Hypothalamus (tissue), 51 donors: Measurements from ENCODE around the gene G6PC3.
A peak's percentile ranks its signal among the peaks of the same experiment; 100 is the strongest.

Experiments
- DNase-seq, 51 donors: peaks; one replicate each; lab custom pipeline; 2025; lab: John Stamatoyannopoulos, UW

Gene G6PC3

DNA sequence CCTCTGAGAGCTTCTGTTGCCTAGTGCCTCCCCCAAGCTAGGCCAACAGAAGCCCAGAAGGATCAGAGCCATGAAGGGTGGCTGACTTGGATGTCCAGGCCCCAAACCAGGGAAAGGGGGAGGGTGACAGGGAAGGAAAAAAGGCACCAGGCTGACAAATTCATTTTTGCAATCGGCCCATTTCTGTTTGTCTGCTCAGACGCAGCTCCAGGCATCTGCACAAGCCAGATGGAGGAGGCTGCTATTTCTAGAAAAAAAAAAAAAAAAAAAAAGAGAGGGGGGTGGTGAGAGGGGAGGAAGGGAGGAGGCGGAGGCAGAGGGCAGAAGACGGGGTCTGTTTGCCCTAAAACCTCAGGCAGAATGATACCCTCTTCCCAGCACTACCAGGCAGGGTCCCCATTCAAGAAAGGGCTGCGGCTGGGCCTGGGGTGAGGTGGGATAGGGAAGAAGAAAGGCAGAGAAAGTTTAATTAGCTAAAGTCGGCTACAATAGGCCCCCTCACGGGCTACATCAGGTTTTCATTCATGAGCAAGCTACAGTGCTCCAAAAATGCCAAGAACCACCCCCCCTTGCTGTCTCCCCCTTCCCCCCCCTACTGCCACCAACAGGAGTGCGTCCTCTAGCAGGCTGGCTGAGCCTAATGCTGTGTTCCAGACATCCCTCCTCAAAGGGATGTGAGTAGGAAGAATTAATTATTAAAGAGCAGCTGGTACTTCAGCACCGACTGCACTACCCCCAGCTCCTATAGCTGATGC lies 50.5 kb downstream of the G6PC3 start:
- DNase-seq, result peak in 6 of 51 donors; percentile 5 to 43 (median 24)

DNA sequence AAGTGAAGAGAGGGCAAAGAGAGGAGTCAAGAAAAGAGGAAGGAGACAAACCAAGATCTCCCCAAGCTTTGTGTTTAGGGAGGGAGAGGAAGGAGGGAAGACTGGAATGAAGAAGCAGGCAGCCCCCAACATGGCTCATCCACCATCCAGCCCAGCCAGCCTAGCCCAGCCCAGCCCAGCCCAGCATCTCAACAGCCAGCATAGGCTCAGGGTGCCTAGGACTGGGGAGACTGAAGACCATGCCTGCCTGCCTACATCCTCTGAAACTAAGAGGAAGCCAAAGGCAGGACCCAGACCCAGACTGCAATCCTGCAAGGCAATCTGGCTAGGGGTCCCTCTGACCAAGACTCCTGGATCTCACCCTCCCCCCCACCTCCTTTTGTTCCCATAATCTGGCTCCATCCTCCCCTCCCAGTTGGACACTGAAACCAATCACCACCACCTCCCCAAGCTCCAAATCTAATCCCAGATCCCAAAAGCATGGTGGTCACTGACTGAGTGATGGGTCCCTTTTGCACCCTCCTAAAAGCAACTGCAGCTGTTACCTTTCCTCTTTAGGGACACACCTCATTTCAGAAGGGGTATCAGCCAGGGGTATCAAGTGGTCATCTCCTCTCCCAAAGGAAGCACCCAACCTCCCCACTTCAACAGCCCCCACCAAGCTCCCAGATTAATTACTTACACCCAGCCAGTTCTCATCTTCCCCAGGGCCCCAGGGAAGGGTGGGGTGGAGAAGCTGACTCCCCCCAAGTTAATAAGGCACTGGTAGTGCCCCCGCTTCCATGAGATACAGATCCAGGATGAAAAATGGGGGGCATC lies 51.7 kb downstream of the G6PC3 start:
- DNase-seq, result no peak

DNA sequence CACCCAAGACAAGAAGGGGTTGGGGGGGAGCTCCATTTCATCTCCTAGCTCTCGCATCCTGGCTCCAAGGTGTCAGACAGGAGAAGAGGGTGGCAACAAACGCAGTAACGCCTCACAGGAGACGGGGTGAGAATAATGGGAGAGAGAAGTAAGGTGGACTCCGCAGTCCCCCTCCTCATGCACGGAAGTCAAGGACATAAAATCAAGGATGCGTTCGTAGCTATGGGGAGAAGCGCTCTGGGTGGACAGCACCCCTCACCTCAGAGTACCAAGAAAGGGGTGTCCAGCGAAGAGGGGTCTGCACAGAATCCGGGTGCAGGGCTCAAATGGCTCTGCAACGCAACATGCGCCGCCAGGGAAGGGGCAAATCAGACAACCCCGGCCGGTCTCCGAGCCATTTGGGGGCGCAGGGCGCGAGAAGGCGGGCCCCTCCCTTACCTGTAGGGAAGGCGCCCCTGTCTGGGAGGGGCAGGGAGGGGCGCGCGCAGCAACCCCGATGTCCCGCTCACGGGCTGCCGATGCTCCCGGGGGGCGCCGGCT lies 52.4 kb downstream of the G6PC3 start:
- peak in 3 of 51 donors; percentile 29 to 35 (median 34) for DNase-seq

DNA sequence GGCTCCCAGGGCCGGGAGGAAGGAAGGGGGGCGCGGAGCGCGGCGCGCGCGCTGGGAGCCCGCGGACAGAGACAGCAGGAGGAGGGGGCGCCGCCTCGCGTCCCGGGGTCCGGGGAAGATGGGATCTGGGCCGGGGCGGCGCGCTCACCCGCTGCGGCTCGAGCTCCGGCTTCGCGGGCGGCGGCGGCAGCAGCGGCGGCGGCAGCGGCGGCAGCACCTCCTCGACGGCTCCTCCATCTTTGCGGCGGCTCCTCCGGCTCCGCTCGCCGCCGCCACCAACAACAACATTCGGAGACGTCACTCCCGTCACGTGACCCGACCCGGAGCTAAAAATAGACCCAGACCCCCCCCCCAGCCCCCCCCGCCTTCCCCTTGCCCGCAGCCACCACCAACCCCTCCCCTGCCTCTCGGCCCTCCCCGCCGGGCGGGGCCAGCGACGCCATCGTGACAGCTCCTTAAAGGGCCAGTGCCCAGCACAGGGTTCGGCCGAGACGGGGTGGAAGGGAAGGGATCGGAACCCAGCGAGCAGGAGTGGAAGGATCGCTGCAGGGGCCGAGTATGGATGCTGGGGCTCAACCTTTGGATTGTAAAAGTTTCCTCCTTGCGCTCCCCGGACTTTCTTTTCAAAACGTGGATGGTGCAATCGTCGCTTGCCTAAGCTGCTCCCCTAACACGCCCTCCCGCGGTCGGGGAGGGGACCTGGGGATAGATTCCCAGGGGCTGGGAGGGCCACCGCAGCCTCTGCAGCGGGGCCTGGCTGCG lies 53.0 kb downstream of the G6PC3 start, which contains the start of gene HDAC5:
HDAC5 (minus strand) TSS at position 286 of the 762 bp plus-strand sequence. CDS start 6,126 bp downstream, outside the sequence.
- peak; percentile 82 to 99 (median 96) for DNase-seq

DNA sequence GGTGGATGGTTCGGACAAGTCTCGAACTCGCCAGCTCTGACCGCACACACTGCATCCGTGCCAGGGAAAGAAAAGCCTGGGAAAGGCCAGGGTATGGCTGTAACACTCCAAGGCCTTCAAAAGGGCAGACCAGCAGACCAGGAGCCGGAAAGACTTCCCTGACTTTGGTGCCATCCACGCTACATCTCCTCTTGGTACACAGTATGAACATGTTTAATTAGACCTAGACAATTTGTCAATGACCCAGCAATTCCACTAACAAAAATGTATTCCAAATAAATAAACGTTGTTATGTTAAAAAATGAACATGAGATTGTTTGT lies 53.5 kb downstream of the G6PC3 start:
- DNase-seq, result no peak
